NCI-H524 treated with DMSO at 0.1 percent for 48 hours (cell line): Measurements from ENCODE around the gene KRTAP5-5.
"Not testable (repeated sequence)": the region's sequence is repeated elsewhere in the genome, so short reads cannot be mapped to it uniquely, and the experiment has no call there.

ENCODE experiments used
- DNase-seq: peaks from one replicate; lab custom pipeline; 2025; lab: John Stamatoyannopoulos, UW

The KRTAP5-5 gene, protein sequence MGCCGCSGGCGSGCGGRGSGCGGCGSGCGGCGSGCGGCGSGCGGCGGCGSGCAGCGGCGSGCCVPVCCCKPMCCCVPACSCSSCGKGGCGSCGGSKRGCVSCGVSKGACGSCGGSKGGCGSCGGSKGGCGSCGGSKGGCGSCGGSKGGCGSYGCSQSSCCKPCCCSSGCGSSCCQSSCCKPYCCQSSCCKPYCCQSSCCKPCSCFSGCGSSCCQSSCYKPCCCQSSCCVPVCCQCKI

DNA sequence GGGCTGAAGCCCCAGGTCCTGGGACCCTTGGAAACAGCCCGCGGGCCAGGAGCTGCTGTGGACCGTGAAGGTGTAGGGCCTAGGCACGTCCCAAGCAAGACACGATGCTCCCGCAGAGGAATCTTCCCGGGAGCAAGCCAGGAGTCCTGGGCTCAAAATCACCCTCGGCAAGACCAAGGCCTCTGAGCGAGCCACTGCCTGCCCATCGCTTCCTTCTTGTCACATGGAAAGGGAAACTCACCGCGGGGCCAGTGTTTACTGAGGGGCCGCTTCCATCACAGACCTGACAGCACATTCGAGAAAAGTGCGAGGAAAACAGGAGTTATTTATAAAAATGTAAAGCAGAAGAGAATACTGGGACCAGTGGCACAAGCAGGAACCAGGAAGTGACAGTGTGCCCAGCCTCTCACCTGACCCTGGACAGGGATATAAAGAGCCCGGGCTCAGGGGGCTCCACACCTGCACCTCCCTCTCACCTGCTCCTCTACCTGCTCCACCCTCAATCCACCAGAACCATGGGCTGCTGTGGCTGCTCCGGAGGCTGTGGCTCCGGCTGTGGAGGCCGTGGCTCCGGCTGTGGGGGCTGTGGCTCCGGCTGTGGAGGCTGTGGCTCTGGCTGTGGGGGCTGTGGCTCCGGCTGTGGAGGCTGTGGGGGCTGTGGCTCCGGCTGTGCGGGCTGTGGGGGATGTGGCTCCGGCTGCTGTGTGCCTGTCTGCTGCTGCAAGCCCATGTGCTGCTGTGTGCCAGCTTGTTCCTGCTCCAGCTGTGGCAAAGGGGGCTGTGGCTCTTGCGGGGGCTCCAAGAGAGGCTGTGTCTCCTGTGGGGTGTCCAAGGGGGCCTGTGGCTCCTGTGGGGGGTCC lies at the start of gene KRTAP5-5:
KRTAP5-5 (plus strand) TSS at position 450 of the 860 bp plus-strand sequence; CDS start at position 516, 66 bp downstream.
- no peak for DNase-seq

- no peak for DNase-seq
Observed at GRCh38 chr11:1581976-1582375, 47.6 kb upstream of the KRTAP5-5 start.

- not testable (repeated sequence) for DNase-seq
Observed at GRCh38 chr11:1582909-1583308, 46.7 kb upstream of the KRTAP5-5 start.

DNA sequence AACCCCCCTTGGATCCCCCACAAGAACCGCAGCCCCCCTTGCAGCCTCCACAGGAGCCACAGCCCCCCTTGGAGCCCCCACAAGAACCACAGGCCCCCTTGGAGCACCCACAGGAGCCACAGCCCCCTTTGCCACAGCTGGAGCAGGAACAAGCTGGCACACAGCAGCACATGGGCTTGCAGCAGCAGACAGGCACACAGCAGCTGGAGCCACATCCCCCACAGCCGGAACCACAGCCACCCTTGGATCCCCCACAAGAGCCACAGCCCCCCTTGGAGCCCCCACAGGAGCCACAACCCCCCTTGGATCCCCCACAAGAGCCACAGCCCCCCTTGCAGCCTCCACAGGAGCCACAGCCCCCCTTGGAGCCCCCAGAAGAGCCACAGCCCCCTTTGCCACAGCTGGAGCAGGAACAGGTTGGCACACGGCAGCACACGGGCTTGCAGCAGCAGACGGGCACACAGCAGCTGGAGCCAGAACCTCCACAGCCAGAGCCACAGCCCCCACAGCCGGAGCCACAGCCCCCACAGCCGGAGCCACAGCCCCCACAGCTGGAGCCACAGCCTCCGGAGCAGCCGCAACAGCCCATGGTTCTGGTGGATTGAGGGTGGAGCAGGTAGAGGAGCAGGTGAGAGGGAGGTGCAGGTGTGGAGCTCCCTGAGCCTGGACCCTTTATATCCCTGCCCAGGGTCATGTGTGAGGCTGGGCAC lies 44.8 kb upstream of the KRTAP5-5 start, which contains the start of gene KRTAP5-1:
KRTAP5-1 (minus strand) TSS at position 623 of the 710 bp plus-strand sequence; CDS start at position 589, 34 bp downstream.
- not testable (repeated sequence) for DNase-seq

DNA sequence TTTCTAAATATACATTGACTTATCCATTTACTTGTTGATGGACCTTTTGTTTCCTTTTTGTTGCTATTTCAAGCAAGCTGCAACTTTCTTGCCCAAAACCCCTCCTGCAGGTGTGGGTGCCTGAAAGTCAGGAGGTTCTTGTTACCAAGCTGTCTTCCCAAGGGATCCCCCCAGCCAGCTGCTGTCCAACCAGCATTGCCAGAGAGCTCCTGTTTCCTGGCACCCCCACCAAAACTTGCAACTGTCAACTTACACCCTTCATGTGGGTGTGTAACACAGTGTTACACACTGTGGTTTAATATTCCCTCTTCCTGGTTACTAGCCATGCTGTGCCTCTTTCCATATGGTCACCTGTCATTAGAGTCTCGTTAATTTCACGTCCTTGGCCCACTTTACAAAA lies 42.9 kb upstream of the KRTAP5-5 start:
- DNase-seq: no peak

DNA sequence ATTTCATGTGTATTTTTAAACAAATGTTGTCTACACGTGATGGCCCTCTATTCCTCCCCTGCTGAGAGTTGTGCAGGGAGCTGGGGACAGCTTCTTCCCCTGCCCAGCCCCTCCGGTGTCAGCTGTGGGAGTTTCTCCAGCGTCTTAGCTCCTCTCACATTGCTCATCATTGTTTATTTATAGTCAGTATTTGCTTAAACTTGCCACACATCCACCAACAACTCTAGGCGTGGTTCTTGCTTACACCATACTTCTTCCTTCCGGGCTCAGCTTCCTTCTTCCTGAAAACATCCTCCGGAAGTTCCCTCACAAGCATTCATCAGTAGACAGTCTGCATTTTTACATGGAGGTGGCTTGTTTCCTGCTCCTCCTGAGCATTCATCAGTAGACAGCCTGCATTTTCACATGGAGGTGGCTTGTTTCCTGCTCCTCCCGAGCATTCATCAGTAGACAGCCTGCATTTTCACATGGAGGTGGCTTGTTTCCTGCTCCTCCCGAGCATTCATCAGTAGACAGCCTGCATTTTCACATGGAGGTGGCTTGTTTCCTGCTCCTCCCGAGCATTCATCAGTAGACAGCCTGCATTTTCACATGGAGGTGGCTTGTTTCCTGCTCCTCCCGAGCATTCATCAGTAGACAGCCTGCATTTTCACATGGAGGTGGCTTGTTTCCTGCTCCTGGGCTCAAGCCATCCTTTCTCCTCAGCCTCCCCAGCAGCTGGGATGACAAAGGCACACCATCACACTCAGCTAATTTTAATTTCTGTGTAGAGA lies 40.2 kb upstream of the KRTAP5-5 start:
- DNase-seq: not testable (repeated sequence)

DNA sequence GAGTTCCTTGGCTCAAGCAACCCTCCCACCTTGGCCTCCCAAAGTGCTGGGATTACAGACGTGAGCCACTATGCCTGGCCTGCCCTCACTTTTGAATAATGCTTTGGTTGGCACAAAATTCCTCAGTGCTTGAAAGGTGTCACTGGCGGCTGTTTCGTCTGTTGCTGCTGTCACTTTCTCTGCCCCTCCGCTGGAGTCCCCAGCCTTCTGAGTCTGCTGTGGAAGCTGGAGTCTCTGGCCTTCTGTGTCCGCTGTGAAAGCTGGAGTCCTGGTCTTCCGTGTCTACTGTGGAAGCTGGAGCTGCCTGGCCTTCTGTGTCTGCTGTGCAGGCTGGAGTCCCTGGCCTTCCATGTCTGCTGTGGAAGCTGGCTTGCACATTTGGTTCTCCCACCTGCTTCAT lies 39.6 kb upstream of the KRTAP5-5 start:
- DNase-seq: no peak

DNA sequence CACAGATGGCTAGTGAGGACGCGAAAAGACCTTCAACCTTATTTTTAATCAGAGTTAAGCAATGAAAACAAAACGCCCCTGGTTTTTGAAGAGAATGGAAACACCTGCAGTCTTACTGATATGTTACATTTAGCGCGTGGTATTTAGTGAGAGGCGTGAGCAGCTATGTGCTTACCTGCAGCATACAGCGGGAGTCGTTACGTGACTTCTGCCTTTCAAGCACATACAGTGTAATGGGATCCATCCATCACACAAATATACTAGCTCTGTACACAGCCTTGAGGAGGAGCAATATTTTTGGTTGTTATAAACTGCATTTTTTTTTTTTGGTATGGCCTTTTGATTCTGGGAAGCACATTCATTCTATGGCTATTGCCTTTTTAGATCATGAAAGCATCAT lies 36.9 kb upstream of the KRTAP5-5 start:
- no peak for DNase-seq

GRCh38 chr11:1595994-1596575 lies 33.5 kb upstream of the KRTAP5-5 start:
- DNase-seq: not testable (repeated sequence)

DNA sequence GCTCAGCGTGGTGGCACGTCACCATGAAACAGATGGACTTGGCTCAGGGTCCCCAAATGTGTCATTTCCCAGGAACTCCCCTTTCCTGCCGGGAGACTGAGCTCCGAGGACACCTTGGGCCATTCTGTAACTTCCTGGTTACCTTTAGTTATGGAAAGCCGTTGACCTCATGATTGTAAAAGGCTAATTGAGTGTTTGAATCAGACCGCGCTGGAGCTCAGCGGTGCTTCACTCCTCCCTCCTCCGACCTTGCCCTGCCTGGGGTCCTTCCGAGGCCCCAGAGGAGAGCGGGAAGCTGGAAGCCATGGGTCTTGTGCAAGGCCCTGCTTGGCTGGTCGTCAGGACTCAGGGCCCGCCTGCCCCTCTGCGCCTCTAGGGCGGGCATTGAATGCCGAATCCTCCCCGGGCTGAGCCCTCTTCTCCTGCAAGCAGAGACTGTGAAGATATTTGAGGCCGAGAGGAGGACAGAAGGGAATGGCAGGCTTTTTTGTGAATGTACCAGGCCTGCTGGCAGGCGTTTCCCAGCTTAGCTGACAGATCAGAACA lies 32.9 kb upstream of the KRTAP5-5 start:
- not testable (repeated sequence) for DNase-seq

DNA sequence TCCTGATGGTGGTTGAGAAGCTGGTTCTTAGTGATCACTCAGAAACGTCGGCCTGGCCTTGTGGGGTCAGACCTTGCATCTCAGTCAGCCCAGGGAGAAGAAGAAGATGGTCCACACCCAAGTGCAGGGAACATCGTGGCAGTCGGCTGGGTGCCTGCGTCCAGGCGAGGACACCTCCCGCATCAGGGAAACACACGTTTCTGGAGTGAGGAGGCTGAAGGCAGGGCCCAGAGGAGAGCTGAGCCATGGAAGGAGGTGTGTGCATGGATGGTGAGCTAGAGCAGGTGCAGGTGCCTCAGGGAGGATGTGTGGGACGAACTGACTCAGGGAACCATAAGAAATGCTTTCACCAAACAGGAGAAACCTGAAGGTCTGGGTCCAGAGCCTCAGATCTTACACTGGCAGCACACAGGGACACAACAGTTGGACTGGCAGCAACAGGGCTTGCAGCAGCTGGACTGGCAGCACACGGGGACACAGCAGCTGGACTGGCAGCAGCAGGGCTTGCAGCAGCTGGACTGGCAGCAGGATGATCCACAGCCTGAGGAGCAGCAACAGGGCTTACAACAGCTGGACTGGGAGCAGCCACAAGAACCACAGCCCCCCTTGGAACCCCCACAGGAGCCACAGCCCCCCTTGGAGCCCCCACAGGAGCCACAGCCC lies 32.1 kb upstream of the KRTAP5-5 start:
- no peak for DNase-seq

DNA sequence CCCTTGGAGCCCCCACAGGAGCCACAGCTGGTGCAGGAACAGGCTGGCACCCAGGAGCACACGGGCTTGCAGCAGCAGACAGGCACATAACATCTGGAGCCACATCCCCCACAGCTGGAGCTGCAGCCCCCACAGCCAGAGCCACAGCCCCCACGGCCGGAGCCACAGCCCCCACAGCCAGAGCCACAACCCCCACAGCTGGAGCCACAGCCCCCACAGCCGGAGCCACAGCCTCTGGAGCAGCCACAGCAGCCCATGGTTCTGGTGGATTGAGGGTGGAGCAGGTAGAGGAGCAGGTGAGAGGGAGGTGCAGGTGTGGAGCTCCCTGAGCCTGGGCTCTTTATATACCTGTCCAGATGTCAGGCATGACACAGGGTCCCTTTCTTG lies 31.6 kb upstream of the KRTAP5-5 start, which contains the start of gene KRTAP5-2:
KRTAP5-2 (minus strand) TSS at position 301 of the 387 bp plus-strand sequence; CDS start at position 257, 44 bp downstream.
- DNase-seq: no peak

DNA sequence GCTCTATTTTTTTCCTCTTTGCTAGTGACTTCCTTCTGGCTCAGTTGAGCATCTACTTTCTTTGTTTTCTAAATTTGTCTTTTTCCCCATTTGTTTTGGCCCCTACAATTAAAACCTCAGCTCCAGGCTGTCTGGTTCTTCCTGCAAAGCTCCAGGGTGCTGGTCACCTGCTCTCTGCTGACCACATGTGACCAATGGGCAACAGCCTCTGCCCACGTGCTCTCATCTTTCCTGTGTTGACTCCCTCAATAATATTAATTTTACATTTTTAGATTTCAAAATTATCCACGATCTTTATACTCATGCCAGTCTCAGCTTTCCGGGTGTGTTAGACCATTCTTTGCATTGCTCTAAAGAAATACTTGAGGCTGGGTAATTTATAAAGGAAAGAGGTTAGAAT lies 31.2 kb upstream of the KRTAP5-5 start:
- not testable (repeated sequence) for DNase-seq

DNA sequence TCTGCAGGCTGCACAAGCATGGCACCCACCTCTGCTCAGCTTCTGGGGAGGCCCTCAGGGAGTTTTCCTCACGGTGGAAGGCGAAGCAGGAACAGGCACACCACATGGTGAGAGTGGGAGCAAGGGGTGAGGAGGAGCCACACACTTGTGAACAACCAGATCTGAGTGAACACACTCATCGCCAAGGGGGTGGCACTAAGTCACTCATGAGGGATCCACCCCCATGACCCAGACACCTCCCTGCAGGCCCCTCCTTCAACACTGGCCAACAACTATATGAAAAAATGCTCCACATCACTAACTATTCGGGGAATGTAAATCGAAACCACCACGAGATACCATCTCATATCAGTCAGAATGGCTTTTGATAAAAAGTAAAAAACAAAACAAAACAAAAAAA lies 30.8 kb upstream of the KRTAP5-5 start:
- no peak for DNase-seq

DNA sequence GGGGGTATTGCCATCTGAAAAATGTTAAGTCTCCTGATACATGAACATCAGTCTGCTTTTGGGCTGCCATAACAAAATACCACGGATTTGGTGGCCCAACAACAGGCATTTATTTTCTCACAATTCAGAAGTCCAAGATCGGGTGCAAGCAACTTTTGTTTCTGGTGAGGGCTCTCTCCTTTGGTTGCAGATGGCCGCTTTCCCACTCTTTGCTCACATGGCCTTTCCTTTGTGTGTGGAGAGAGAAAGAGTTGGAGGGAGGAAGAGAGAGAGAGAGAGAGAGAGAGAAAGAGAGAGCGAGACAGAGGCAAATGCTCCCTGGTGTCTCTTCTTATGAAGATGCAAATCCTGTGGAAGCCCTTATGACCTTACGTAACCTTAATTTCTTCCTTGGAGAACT lies 28.9 kb upstream of the KRTAP5-5 start:
- DNase-seq: no peak

GRCh38 chr11:1601663-1602062 lies 27.9 kb upstream of the KRTAP5-5 start:
- not testable (repeated sequence) for DNase-seq

DNA sequence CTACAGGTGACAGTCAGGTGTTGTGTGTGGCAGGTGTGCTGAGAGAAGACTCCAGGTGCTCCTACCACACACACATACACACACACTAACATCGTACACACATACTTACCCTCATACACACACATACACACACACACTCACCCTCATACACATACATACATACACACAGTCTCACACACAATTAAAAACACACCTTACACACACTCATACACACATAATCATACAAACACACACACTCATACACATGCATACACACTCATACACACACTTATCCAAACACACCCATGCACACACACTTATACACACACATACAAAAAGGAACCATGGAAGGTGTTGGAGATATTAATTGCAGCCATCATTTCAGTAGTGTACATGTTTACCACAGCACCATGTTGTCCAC lies 25.9 kb upstream of the KRTAP5-5 start:
- DNase-seq: no peak

DNA sequence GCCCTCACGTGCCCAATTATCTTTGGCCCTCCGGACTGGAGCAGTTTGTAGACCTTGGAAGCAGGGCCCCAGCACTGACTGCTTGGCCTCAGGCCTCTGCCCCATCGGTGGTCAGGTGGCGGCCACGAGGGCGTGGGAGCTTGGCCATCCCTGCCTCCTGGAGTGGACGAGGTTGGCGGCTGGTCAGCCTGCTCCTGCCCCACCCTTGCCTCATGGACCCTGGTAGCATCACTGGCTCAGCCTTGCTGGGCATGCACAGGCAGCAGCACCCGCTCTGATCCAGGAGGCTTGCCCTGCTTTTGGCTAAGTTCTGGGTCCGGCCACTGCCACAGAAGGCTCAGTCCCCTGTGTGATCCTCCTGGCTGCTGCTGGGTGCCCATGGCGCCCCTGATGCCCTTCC lies 25.4 kb upstream of the KRTAP5-5 start:
- no peak for DNase-seq

DNA sequence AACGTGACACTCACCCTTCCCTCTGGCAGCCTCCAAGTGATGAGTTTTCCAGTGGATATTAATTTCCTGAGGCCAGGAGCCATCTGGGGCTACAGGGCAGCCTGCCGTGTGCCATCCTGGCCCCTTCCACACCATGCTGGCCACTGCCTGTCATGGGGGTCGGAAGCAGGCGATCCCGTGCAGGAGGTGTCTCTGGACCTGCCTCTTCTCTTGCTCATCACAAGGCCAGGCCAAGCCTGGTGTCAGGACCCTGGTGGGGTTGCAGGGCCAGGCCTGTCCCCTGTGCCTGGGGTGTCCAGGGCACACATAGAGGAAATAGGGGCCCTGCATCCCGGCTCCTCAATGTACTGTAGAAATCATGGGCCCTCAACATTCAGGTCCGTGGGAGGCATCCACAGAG lies 24.9 kb upstream of the KRTAP5-5 start:
- no peak for DNase-seq

- DNase-seq: not testable (repeated sequence)
Observed at GRCh38 chr11:1605923-1606322, 23.7 kb upstream of the KRTAP5-5 start.
